Testis (tissue), 2 donors: ENCODE measurements around the gene DACH1.

Source experiments
- POLR2A ChIP-seq: fragments of 450-650 bp; IDR thresholded peaks from one replicate; pipeline ENCODE4 v1.6.1; 2017; ENCODE audit warnings: antibody characterized with exemption, mild to moderate bottlenecking, moderate library complexity
- TF ChIP-seq, protein P1 (sequence below), 3 experiments: fragments of 450-650 bp in 2 of 3; fragments of 200-600 bp in 1 of 3; sonication (generic) in 1 of 3; IDR thresholded peaks; one replicate each; pipeline ENCODE4 v1.5.1; 2016 to 2019; ENCODE audit warnings: antibody characterized with exemption in 3 of 3, mild to moderate bottlenecking in 2 of 3, moderate library complexity in 1 of 3

DNA sequence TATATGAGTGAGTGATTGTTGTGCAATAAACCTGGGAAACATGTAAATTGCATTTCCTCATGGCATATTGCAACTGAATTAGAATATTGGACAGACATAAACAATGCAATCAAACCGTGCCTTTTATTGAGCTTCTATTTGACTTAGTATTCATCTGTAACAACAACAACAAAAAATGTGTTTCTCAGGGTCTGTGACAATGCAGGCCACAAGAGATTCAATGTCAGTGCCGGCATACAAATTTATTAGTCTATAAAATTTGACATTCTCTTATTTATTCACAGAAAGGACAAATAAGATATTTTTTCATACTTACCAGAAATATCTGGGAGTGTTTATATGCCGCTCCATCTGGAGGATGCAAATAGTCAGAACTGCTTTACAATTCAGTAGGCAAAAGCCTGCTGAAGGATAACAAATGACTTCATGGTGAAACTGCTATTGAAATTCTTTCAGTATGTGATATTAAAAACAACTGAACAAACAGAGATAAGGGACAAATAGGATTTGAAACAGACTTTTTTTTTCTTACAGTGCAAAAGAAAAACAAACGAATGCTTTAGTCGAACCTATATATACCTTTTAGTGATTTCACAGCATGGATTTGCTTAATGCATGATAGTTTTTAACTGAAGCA lies 77.2 kb downstream of the DACH1 start:
- TF ChIP-seq, protein P1, sequence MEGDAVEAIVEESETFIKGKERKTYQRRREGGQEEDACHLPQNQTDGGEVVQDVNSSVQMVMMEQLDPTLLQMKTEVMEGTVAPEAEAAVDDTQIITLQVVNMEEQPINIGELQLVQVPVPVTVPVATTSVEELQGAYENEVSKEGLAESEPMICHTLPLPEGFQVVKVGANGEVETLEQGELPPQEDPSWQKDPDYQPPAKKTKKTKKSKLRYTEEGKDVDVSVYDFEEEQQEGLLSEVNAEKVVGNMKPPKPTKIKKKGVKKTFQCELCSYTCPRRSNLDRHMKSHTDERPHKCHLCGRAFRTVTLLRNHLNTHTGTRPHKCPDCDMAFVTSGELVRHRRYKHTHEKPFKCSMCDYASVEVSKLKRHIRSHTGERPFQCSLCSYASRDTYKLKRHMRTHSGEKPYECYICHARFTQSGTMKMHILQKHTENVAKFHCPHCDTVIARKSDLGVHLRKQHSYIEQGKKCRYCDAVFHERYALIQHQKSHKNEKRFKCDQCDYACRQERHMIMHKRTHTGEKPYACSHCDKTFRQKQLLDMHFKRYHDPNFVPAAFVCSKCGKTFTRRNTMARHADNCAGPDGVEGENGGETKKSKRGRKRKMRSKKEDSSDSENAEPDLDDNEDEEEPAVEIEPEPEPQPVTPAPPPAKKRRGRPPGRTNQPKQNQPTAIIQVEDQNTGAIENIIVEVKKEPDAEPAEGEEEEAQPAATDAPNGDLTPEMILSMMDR (IDR thresholded peaks at IDR 0.05), result no peak
- no peak for TF ChIP-seq POLR2A
